AG09319 (cell line): ENCODE results near the gene RFTN1.
"Not testable (repeated sequence)": the region's sequence is repeated elsewhere in the genome, so short reads cannot be mapped to it uniquely, and the experiment has no call there.

Experiments used
- DNase-seq: peaks from one replicate; pipeline ENCODE4 v3.0.0-alpha.2; 2010; ENCODE audit warnings: low read depth; ENCODE audit errors: extremely low read depth
- TF ChIP-seq, protein P1 (sequence below): IDR thresholded peaks from 2 replicates; pipeline ENCODE4 v1.5.1; 2011; ENCODE audit warnings: low read depth, mild to moderate bottlenecking, inconsistent platforms, low read length, moderate library complexity

Gene RFTN1

GRCh38 chr3:16490062-16490619 is 23.4 kb downstream of the RFTN1 start:
- no peak for DNase-seq
- TF ChIP-seq, protein P1, sequence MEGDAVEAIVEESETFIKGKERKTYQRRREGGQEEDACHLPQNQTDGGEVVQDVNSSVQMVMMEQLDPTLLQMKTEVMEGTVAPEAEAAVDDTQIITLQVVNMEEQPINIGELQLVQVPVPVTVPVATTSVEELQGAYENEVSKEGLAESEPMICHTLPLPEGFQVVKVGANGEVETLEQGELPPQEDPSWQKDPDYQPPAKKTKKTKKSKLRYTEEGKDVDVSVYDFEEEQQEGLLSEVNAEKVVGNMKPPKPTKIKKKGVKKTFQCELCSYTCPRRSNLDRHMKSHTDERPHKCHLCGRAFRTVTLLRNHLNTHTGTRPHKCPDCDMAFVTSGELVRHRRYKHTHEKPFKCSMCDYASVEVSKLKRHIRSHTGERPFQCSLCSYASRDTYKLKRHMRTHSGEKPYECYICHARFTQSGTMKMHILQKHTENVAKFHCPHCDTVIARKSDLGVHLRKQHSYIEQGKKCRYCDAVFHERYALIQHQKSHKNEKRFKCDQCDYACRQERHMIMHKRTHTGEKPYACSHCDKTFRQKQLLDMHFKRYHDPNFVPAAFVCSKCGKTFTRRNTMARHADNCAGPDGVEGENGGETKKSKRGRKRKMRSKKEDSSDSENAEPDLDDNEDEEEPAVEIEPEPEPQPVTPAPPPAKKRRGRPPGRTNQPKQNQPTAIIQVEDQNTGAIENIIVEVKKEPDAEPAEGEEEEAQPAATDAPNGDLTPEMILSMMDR: no peak

DNA sequence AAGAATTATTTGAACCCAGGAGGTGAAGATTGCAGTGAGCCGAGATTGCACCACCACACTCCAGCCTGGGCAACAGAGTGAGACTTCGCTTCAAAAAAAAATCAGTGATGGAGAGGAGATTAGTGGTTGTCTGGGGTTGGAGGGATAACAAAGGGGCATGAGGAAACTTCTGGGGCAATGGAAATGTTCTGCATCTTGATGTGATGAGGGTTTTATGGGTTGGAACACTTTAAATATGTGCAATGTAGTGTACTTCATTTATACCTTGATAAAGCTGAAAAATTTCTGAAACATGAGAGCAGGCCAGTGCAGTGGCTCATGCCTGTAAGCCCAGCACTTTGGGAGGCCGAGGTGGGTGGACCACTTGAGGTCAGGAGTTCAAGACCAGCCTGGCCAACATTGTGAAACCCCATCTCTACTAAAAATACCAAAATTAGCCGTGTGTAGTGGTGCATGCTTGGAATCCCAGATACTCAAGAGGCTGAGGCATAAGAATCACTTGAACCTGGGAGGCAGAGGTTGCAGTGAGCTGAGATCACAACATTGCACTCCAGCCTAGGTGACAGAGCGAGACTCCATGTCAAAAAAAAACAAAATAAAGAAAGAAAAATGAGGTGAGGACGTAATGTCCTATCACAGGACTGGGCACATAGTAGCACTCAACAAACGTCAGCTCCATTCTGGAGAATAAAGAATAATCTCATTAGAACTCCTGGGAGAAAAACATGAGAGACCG is 24.0 kb downstream of the RFTN1 start:
- not testable (repeated sequence) for DNase-seq

- no peak for DNase-seq
- TF ChIP-seq, protein P1: no peak
Observed at GRCh38 chr3:16488637-16489036, 24.9 kb downstream of the RFTN1 start.

GRCh38 chr3:16487511-16488175 is 25.9 kb downstream of the RFTN1 start:
- TF ChIP-seq, protein P1: no peak
- DNase-seq: no peak

DNA sequence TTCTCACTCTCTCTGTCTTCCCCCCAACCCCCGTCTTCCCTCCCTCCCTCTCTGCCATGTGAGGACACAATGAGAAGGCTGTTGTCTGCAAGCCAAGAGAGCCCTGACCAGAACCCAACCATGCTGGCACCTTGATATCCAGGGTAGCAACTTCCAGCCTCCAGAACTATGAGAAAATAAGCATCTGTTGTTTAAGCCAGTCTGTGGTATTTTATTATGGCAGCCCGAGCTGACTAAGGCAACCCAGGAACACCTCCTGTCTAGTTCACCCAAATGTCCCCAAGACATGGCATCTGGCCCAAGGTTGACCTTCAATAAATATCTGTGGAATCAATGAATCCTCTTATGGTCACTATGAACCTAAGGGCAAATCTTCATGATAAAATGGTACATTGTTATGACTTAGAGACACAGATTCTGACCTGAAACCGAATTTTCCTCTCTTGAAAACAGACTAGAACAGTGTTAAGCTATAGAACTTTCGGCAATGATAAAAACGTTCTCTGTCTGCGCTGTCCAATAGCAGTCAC is 26.5 kb downstream of the RFTN1 start:
- no peak for DNase-seq

DNA sequence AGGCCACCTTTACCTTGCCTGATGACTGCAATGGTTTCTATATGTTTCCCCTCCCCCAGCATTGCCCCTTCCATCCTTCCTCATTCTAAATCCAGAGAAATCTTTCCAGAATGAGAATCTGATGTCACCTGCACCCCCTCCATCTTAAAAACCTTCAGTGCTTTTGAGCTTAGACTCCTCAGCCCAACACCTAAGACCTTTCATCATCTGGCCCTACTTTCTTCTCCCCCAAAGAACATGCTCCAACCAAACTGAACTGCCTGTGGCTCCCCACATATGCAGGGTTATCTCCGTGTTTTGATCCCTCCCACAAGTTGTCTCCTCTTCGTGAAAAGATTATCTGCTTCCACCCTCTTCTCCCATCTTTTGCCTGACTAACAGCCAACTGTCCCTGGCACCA is 27.3 kb downstream of the RFTN1 start:
- DNase-seq: no peak
- TF ChIP-seq, protein P1: no peak

More for the DNA sequence above, 26.5 kb downstream of the RFTN1 start:
- TF ChIP-seq, protein P1: no peak

- TF ChIP-seq, protein P1: no peak
- no peak for DNase-seq
Observed at GRCh38 chr3:16485395-16485992, 28.0 kb downstream of the RFTN1 start.
